CD14-positive monocyte (primary cell): ENCODE data around the gene RPS6KA3. TPM values are rescaled to one million over a fixed set of nuclear protein-coding genes. Genes with fewer than 3 reads are reported as not detected.

ENCODE experiments used
- DNase-seq, 3 donors: peaks; one replicate each; pipeline ENCODE4 v3.0.0-alpha.2; 2011 to 2022
- H2AFZ ChIP-seq: 2 replicates; pipeline ENCODE4 v1.6.0; 2012; ENCODE audit warnings: mild to moderate bottlenecking, low read depth, low read length, inconsistent platforms; ENCODE audit not compliant: insufficient read depth, poor library complexity, severe bottlenecking
- H3K27ac ChIP-seq, 2 donors: 1 replicate in 1 of 2; 2 replicates in 1 of 2; pipeline ENCODE4 v1.5.1; 2012 to 2013; ENCODE audit warnings: low read length in 2 of 2, control low read depth in 1 of 2, inconsistent platforms in 1 of 2, low read depth in 1 of 2, mild to moderate bottlenecking in 1 of 2
- H3K27me3 ChIP-seq, 2 donors: one replicate each; pipeline versions ENCODE4 v1.6.0 to v1.6.1; 2011 to 2013; ENCODE audit warnings: low read length in 2 of 2; ENCODE audit not compliant: control insufficient read depth in 2 of 2, insufficient read depth in 2 of 2
- H3K36me3 ChIP-seq, 2 donors: replicated peaks in 1 of 2; 1 replicate in 1 of 2; 2 replicates in 1 of 2; pipeline versions ENCODE4 v1.5.1 to v1.6.1; 2012 to 2013; ENCODE audit warnings: low read length in 2 of 2, control low read depth in 1 of 2, inconsistent platforms in 1 of 2, mild to moderate bottlenecking in 1 of 2; ENCODE audit not compliant: insufficient read depth in 2 of 2, control insufficient read depth in 1 of 2
- H3K4me1 ChIP-seq, 2 donors: 1 replicate in 1 of 2; 2 replicates in 1 of 2; pipeline versions ENCODE4 v1.5.1 to v1.6.1; 2012 to 2013; ENCODE audit warnings: low read length in 2 of 2, control low read depth in 1 of 2, inconsistent platforms in 1 of 2, mild to moderate bottlenecking in 1 of 2, moderate library complexity in 1 of 2; ENCODE audit not compliant: insufficient read depth in 2 of 2, control insufficient read depth in 1 of 2
- H3K4me2 ChIP-seq: replicated peaks from 2 replicates; pipeline ENCODE3; 2012; ENCODE audit warnings: low read length, moderate library complexity, mild to moderate bottlenecking; ENCODE audit not compliant: poor library complexity, severe bottlenecking; ENCODE audit errors: extremely low read depth
- H3K4me3 ChIP-seq, 3 experiments: fragments of 200-600 bp in 1 of 3; sonication (generic) in 1 of 3; replicated peaks in 1 of 3; 1 replicate in 2 of 3; 2 replicates in 1 of 3; pipeline ENCODE4 v1.5.1; 2011 to 2013; ENCODE audit warnings: low read length in 3 of 3, mild to moderate bottlenecking in 3 of 3, control low read depth in 2 of 3, low read depth in 2 of 3, inconsistent platforms in 1 of 3, moderate library complexity in 1 of 3
- H3K79me2 ChIP-seq: 2 replicates; pipeline ENCODE4 v1.6.0; 2012; ENCODE audit warnings: mild to moderate bottlenecking, control low read depth, inconsistent platforms, low read length, moderate library complexity; ENCODE audit not compliant: insufficient read depth
- H3K9ac ChIP-seq: 2 replicates; pipeline ENCODE4 v1.6.0; 2017; ENCODE audit warnings: low read length, mild to moderate bottlenecking; ENCODE audit not compliant: insufficient read depth, poor library complexity, severe bottlenecking
- H3K9me3 ChIP-seq, 2 donors: replicated peaks in 1 of 2; 1 replicate in 1 of 2; 2 replicates in 1 of 2; pipeline versions ENCODE4 v1.5.1 to v1.6.1; 2012 to 2013; ENCODE audit warnings: low read length in 2 of 2, control low read depth in 1 of 2; ENCODE audit not compliant: control insufficient read depth in 1 of 2, insufficient read depth in 1 of 2
- H4K20me1 ChIP-seq: 2 replicates; pipeline ENCODE4 v1.6.0; 2012; ENCODE audit warnings: mild to moderate bottlenecking, low read length, control low read depth, moderate library complexity; ENCODE audit not compliant: insufficient read depth
- H3K27ac Mint-ChIP-seq, 7 donors: one replicate each; pipeline ENCODE4 v1.8.0; 2020; ENCODE audit warnings: mild to moderate bottlenecking in 7 of 7, mixed read lengths in 7 of 7, moderate library complexity in 6 of 7, inconsistent platforms in 2 of 7
- H3K27me3 Mint-ChIP-seq, 3 donors: one replicate each; pipeline ENCODE4 v1.8.0; 2021 to 2022; ENCODE audit warnings: low read depth in 3 of 3, mild to moderate bottlenecking in 3 of 3, mixed read lengths in 3 of 3, moderate library complexity in 3 of 3, inconsistent platforms in 1 of 3
- H3K36me3 Mint-ChIP-seq, 2 donors: one replicate each; pipeline ENCODE4 v1.8.0; 2020; ENCODE audit warnings: mixed read lengths in 2 of 2, inconsistent platforms in 1 of 2, mild to moderate bottlenecking in 1 of 2
- H3K4me1 Mint-ChIP-seq: one replicate; pipeline ENCODE4 v1.8.0; 2020; ENCODE audit warnings: mild to moderate bottlenecking, mixed read lengths
- H3K4me3 Mint-ChIP-seq, 2 donors: one replicate each; pipeline ENCODE4 v1.8.0; 2020; ENCODE audit warnings: mild to moderate bottlenecking in 2 of 2, mixed read lengths in 2 of 2, moderate library complexity in 1 of 2
- H3K9me3 Mint-ChIP-seq, 7 donors: one replicate each; pipeline ENCODE4 v1.8.0; 2020 to 2022; ENCODE audit warnings: mixed read lengths in 7 of 7, mild to moderate bottlenecking in 6 of 7, moderate library complexity in 6 of 7, inconsistent platforms in 2 of 7
- CTCF ChIP-seq: fragments of 200-600 bp; IDR thresholded peaks from one replicate; pipeline ENCODE4 v1.8.0; 2022; ENCODE audit warnings: antibody characterized with exemption, mild to moderate bottlenecking
- WGBS: methylation state at CpG from one replicate; pipeline ENCODE4 v1.1.5; 2013; ENCODE audit warnings: missing lambda C conversion rate; ENCODE audit not compliant: insufficient coverage; 5-methylcytosine and 5-hydroxymethylcytosine counted together
- intact Hi-C, 2 donors: fragments of 100-400 bp; cut with micrococcal nuclease; formaldehyde crosslinking; loops; one replicate each; pipeline versions ENCODE4 v1.15.0 to v1.15.1; 2023
- polyA plus RNA-seq, 3 donors: library from polyadenylated mRNA; depleted of rRNA in 1 of 3; unstranded in 2 of 3; stranded (reverse) in 1 of 3; fragments of 300-500 nt in 2 of 3; fragments of >200 nt in 1 of 3; fragmentation: Illumina TruSeq in 2 of 3; gene quantifications; 1 replicate in 2 of 3; 2 replicates in 1 of 3; pipeline ENCODE4 v1.2.3, GENCODE V29; 2012 to 2021

The RPS6KA3 gene
- polyA plus RNA-seq, 3 donors: 14.6 to 28.2 (median 21.6) TPM

- H3K27me3 ChIP-seq: no peaks in the 10 kb centered on the region
- no peak overlapping the region for H3K4me2 ChIP-seq
- no peak for DNase-seq
- no peak overlapping the region for H2AFZ ChIP-seq
- H3K9me3 ChIP-seq: no peaks in the 10 kb centered on the region
- H3K4me3 ChIP-seq: no peak overlapping the region
- Mint-ChIP-seq H3K4me1 (peaks cover 2% of the 10 kb centered on the region), H3K4me3 (no peak overlapping the region), H3K27me3 (no peaks in the 10 kb centered on the region), H3K27ac (no peak overlapping the region), H3K9me3 (no peaks in the 10 kb centered on the region), H3K36me3 (peaks cover 6 to 9% of the 10 kb centered on the region in 2 donors)
- peaks cover 95% of the 10 kb centered on the region for H4K20me1 ChIP-seq
- no peaks in the 10 kb centered on the region for H3K36me3 ChIP-seq
- H3K9ac ChIP-seq: no peak overlapping the region
- no peaks in the 10 kb centered on the region for H3K4me1 ChIP-seq
- peaks cover 85% of the 10 kb centered on the region for H3K79me2 ChIP-seq
- no peak for TF ChIP-seq CTCF
- H3K27ac ChIP-seq: no peak overlapping the region
- intact Hi-C loops: no loop called here
These were observed 26.5 kb downstream of the RPS6KA3 start for GRCh38 chrX:20240201-20240600.

DNA sequence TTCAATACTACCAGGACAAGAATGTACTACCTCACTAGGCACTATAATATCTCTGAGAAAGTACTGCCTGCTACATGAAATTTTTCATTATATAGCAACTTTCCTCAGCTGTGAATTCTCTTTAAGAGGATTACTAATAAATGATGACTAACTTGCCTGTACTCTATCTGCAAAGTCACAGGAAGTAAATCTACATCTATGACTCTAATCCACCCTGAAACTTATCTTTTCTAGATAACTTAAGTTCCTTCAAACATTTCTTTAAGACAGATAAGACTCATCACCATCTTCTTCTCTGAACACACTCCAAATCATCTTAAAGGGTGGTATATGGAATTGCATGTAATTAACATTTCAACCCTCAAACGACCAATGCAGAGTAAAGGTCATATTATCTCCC, 28.8 kb downstream of the RPS6KA3 start:
- intact Hi-C loops: no loop called here

More for the DNA sequence above, 28.8 kb downstream of the RPS6KA3 start:
- H3K4me3 ChIP-seq: no peak overlapping the region
- Mint-ChIP-seq H3K27ac (no peak overlapping the region), H3K27me3 (peaks cover 0 to 3% (median 0%) of the 10 kb centered on the region in 3 donors), H3K9me3 (no peaks in the 10 kb centered on the region), H3K4me3 (no peak overlapping the region), H3K4me1 (peaks cover 2% of the 10 kb centered on the region), H3K36me3 (peaks cover 17 to 21% of the 10 kb centered on the region in 2 donors)
- TF ChIP-seq CTCF: no peak
- H3K27me3 ChIP-seq: no peaks in the 10 kb centered on the region
- peaks cover 92% of the 10 kb centered on the region for H4K20me1 ChIP-seq
- peaks cover 9 to 19% of the 10 kb centered on the region in 2 donors for H3K36me3 ChIP-seq
- H3K27ac ChIP-seq: no peak overlapping the region
- WGBS: no CpG with 5 or more reads among the region's 1 CpG
- no peak overlapping the region for H2AFZ ChIP-seq
- no peak for DNase-seq
- H3K4me2 ChIP-seq: no peak overlapping the region
- no peaks in the 10 kb centered on the region for H3K4me1 ChIP-seq
- no peak overlapping the region for H3K9ac ChIP-seq
- H3K9me3 ChIP-seq: no peaks in the 10 kb centered on the region
- peaks cover 77% of the 10 kb centered on the region for H3K79me2 ChIP-seq
